ENCODE data around the gene DSCAML1. TPM values are rescaled to one million over a fixed set of nuclear protein-coding genes. Genes with fewer than 3 reads are reported as not detected.

The DSCAML1 gene
- total and polyA plus RNA-seq, 2 of the 8 experiments (the other 6 are each of a cell fraction or from before 2014, with no cell fraction given), result 0.19 to 0.24 TPM

- Histone ChIP-seq H3K27ac (ENCODE audit: low read depth, low read length) (no peak overlapping the region), H3K79me1 (ENCODE audit: low read depth, low read length) (no peaks in the 10 kb centered on the region), H3K27me3 (replicated peaks in 1 of 4; ENCODE audit: control insufficient read depth in 3 of 4, extremely low read depth in 1 of 4, insufficient read depth in 3 of 4, low read length in 3 of 4) (no peaks in the 10 kb centered on the region), H2BK20ac (ENCODE audit: low read length) (no peak overlapping the region; the same call in 1 of the 2 replicates), H3K18ac (ENCODE audit: extremely low read depth, low read length) (no peak overlapping the region), H2BK5ac (ENCODE audit: low read depth, low read length) (no peak overlapping the region), H3K36me3 (ENCODE audit: control insufficient read depth in 2 of 4, insufficient read depth in 4 of 4, low read length in 3 of 4) (no peaks in the 10 kb centered on the region), H3K23ac (ENCODE audit: insufficient read length) (no peak overlapping the region), H3K4me1 (replicated peaks in 1 of 4; ENCODE audit: control insufficient read depth in 3 of 4, insufficient read depth in 4 of 4, low read length in 3 of 4) (peaks cover 0 to 16% (median 7%) of the 10 kb centered on the region in 4 experiments; a peak in 6 of 7 replicates), H3K14ac (ENCODE audit: insufficient read length) (no peak overlapping the region), H3K4me2 (ENCODE audit: insufficient read depth in 1 of 2, low read depth in 2 of 2, low read length in 2 of 2) (no peak overlapping the region), H3K23me2 (ENCODE audit: low read depth, low read length) (no peaks in the 10 kb centered on the region), H2BK120ac (replicated peaks; ENCODE audit: low read depth, low read length) (no peak overlapping the region), H4K91ac (replicated peaks; ENCODE audit: insufficient read length, low read length) (peak overlapping the region; percentile 78), H3K4ac (replicated peaks; ENCODE audit: insufficient read length, low read depth, low read length) (no peak overlapping the region), H4K20me1 (replicated peaks in 1 of 2; ENCODE audit: control insufficient read depth in 1 of 2, insufficient read depth in 2 of 2, low read length in 2 of 2) (no peaks in the 10 kb centered on the region), H4K5ac (ENCODE audit: insufficient read length, low read depth, low read length) (no peak overlapping the region), H3K4me3 (ENCODE audit: extremely low read depth in 1 of 4, insufficient read depth in 2 of 4, low read depth in 3 of 4, low read length in 4 of 4) (no peak overlapping the region), H2BK15ac (ENCODE audit: low read length) (no peak overlapping the region), H3K9me3 (ENCODE audit: insufficient read depth in 2 of 2, low read depth in 1 of 2, low read length in 1 of 2) (no peaks in the 10 kb centered on the region), H2AK5ac (ENCODE audit: low read depth, low read length) (no peak overlapping the region), H2AFZ (ENCODE audit: low read length) (no peak overlapping the region), H3K9ac (replicated peaks in 1 of 4; ENCODE audit: extremely low read depth in 1 of 4, low read depth in 3 of 4, low read length in 3 of 4) (no peak overlapping the region), H3K56ac (replicated peaks; ENCODE audit: insufficient read length, low read depth, low read length) (no peak overlapping the region), H3K79me2 (ENCODE audit: control insufficient read depth in 1 of 2, insufficient read depth in 2 of 2, low read length in 2 of 2) (no peaks in the 10 kb centered on the region), H4K8ac (ENCODE audit: extremely low read depth, insufficient read depth, low read length) (no peak overlapping the region), H2BK12ac (ENCODE audit: low read depth, low read length) (peak overlapping the region; percentile 50; the same call in 1 of the 2 replicates)
- 94% methylated on average over 6 of the region's 6 CpGs; no CpG with 5 or more reads in 1 of the 2 experiments for WGBS, 2 experiments (ENCODE audit: extremely low coverage in 1 of 2, insufficient coverage in 1 of 2, insufficient read length in 1 of 2, insufficient replicate concordance in 2 of 2, low coverage in 1 of 2, low lambda C conversion rate in 2 of 2, missing lambda C conversion rate in 1 of 2)
- FAIRE-seq (no peak), DNase-seq (ENCODE audit: low read depth in 1 of 2, low spot score in 2 of 2) (no peak)
- TF ChIP-seq MAX (IDR thresholded peaks at IDR 0.05) (no peak), TEAD4 (IDR thresholded peaks at IDR 0.05; ENCODE audit: low read depth, low read length) (no peak), CHD1 (IDR thresholded peaks at IDR 0.05; ENCODE audit: low read depth, low read length) (no peak), TCF12 (IDR thresholded peaks at IDR 0.05; ENCODE audit: low read depth, low read length) (no peak), CEBPB (IDR thresholded peaks at IDR 0.05; ENCODE audit: low read depth, low read length) (no peak), NANOG (IDR thresholded peaks at IDR 0.05; ENCODE audit: insufficient read depth, low read depth, low read length, poor library complexity, severe bottlenecking) (no peak), CHD2 (IDR thresholded peaks at IDR 0.05; ENCODE audit: low read length) (no peak), BRCA1 (IDR thresholded peaks at IDR 0.05; ENCODE audit: low read depth, low read length) (no peak), EZH2 (IDR thresholded peaks at IDR 0.05; ENCODE audit: low read depth, low read length, severe bottlenecking) (no peak), JUN (IDR thresholded peaks at IDR 0.05; ENCODE audit: low read depth, low read length) (no peak), HDAC2 (IDR thresholded peaks at IDR 0.05; ENCODE audit: borderline replicate concordance in 1 of 2, low read depth in 2 of 2, low read length in 2 of 2) (no peak), MAFK (IDR thresholded peaks at IDR 0.05; ENCODE audit: low read depth, low read length) (no peak), POLR2A (IDR thresholded peaks at IDR 0.05; ENCODE audit: control extremely low read depth in 1 of 2, low read depth in 2 of 2, low read length in 2 of 2) (no peak), RAD21 (IDR thresholded peaks at IDR 0.05 in 1 of 2, conservative IDR thresholded peaks at IDR 0.05 in 1 of 2; ENCODE audit: low read depth in 2 of 2, low read length in 2 of 2) (no peak)
- CTCF ChIA-PET (ENCODE audit: partially characterized antibody), result interaction anchor here (1.2 to 2.7 kb wide), 5 partner anchors 8 to 261 kb away, joined by 3 to 10 read pairs (median 4); no protein-coding TSS in a partner anchor
- POLR2A ChIA-PET (ENCODE audit: partially characterized antibody), result no interaction called here
Measured at GRCh38 chr11:117687776-117688175, 109.2 kb downstream of the DSCAML1 start.

All from H1 (cell line).